DOHH2 (cell line): ENCODE data around the gene SRBD1.

ENCODE experiments used
- H3F3A ChIP-seq: fragments of 200-600 bp; sonication (generic), shearing (Covaris generic); 2 replicates; pipeline ENCODE4 v1.6.0; 2016; ENCODE audit warnings: antibody characterized with exemption, mild to moderate bottlenecking; ENCODE audit not compliant: control insufficient read depth, insufficient read depth
- H3K27ac ChIP-seq: fragments of 200-600 bp; sonication (generic); 2 replicates; pipeline ENCODE4 v1.5.1; 2014; ENCODE audit warnings: low read depth, mild to moderate bottlenecking, low read length, moderate library complexity
- H3K27me3 ChIP-seq: fragments of 200-600 bp; sonication (generic); 2 replicates; pipeline ENCODE4 v1.6.1; 2014; ENCODE audit warnings: mild to moderate bottlenecking, low read length, mixed read lengths; ENCODE audit not compliant: control insufficient read depth
- H3K36me3 ChIP-seq: fragments of 200-600 bp; sonication (generic); 2 replicates; pipeline ENCODE4 v1.6.1; 2014; ENCODE audit warnings: mild to moderate bottlenecking, low read length, moderate library complexity, mixed read lengths; ENCODE audit not compliant: control insufficient read depth
- H3K4me1 ChIP-seq: fragments of 200-600 bp; sonication (generic); 2 replicates; pipeline ENCODE4 v1.6.1; 2014; ENCODE audit warnings: mild to moderate bottlenecking, low read length, mixed read lengths; ENCODE audit not compliant: control insufficient read depth
- H3K4me2 ChIP-seq: fragments of 200-600 bp; sonication (generic); 2 replicates; pipeline ENCODE4 v1.6.0; 2014; ENCODE audit warnings: mild to moderate bottlenecking, low read length, moderate library complexity
- H3K4me3 ChIP-seq: fragments of 200-600 bp; sonication (generic); 2 replicates; pipeline ENCODE4 v1.5.1; 2014; ENCODE audit warnings: mild to moderate bottlenecking, low read length, mixed read lengths
- H3K79me2 ChIP-seq: fragments of 200-600 bp; sonication (generic); 2 replicates; pipeline ENCODE4 v1.6.1; 2014; ENCODE audit warnings: mild to moderate bottlenecking, low read length, mixed read lengths; ENCODE audit not compliant: control insufficient read depth
- H3K9me2 ChIP-seq: fragments of 200-600 bp; sonication (generic); replicated peaks from 2 replicates; pipeline ENCODE4 v1.6.1; 2014; ENCODE audit warnings: mild to moderate bottlenecking, low read length, mixed read lengths; ENCODE audit not compliant: control insufficient read depth
- H3K9me3 ChIP-seq: fragments of 200-600 bp; sonication (generic); 2 replicates; pipeline ENCODE4 v1.6.1; 2014; ENCODE audit warnings: antibody characterized with exemption, low read length, mixed read lengths; ENCODE audit not compliant: control insufficient read depth, insufficient read depth
- H4K20me1 ChIP-seq: fragments of 200-600 bp; sonication (generic); 2 replicates; pipeline ENCODE4 v1.6.0; 2014; ENCODE audit warnings: low read depth, mild to moderate bottlenecking, antibody characterized with exemption, low read length, moderate library complexity; ENCODE audit not compliant: control insufficient read depth, insufficient read depth
- EZH2phosphoT487 ChIP-seq: fragments of 200-600 bp; sonication (generic); IDR thresholded peaks from 2 replicates; pipeline ENCODE4 v1.6.1; 2017; ENCODE audit warnings: borderline replicate concordance, mild to moderate bottlenecking, antibody characterized with exemption, low read length, moderate library complexity, mixed read lengths
- TF ChIP-seq, protein P1 (sequence below): fragments of 200-600 bp; sonication (generic); IDR thresholded peaks from one replicate; pipeline ENCODE4 v1.5.1; 2014; ENCODE audit warnings: antibody characterized with exemption, mild to moderate bottlenecking, low read depth, low read length; ENCODE audit not compliant: poor library complexity, severe bottlenecking

SRBD1 gene

DNA sequence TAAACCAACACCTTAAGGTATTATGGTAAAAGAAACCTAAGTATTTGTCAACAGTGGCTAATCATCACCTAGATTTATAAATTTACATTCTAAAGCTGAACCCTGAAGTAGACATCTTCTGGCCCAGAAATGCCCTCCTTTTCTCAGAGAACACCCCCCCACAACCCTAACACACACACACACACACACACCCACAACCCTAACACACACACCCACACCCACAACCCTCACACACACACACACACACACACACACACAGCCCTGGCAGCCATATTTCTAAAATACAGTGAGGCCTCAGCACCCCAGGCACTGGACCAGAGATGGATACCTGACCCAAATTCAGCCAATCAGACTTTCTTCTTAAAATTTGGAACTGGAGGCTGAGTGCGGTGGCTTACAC is 14.3 kb downstream of the SRBD1 start:
- peaks cover 29% of the 10 kb centered on the region for H3K36me3 ChIP-seq
- TF ChIP-seq, protein P1, sequence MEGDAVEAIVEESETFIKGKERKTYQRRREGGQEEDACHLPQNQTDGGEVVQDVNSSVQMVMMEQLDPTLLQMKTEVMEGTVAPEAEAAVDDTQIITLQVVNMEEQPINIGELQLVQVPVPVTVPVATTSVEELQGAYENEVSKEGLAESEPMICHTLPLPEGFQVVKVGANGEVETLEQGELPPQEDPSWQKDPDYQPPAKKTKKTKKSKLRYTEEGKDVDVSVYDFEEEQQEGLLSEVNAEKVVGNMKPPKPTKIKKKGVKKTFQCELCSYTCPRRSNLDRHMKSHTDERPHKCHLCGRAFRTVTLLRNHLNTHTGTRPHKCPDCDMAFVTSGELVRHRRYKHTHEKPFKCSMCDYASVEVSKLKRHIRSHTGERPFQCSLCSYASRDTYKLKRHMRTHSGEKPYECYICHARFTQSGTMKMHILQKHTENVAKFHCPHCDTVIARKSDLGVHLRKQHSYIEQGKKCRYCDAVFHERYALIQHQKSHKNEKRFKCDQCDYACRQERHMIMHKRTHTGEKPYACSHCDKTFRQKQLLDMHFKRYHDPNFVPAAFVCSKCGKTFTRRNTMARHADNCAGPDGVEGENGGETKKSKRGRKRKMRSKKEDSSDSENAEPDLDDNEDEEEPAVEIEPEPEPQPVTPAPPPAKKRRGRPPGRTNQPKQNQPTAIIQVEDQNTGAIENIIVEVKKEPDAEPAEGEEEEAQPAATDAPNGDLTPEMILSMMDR, result no peak
- no peak for TF ChIP-seq EZH2phosphoT487
- no peak overlapping the region for H3K4me3 ChIP-seq

DNA sequence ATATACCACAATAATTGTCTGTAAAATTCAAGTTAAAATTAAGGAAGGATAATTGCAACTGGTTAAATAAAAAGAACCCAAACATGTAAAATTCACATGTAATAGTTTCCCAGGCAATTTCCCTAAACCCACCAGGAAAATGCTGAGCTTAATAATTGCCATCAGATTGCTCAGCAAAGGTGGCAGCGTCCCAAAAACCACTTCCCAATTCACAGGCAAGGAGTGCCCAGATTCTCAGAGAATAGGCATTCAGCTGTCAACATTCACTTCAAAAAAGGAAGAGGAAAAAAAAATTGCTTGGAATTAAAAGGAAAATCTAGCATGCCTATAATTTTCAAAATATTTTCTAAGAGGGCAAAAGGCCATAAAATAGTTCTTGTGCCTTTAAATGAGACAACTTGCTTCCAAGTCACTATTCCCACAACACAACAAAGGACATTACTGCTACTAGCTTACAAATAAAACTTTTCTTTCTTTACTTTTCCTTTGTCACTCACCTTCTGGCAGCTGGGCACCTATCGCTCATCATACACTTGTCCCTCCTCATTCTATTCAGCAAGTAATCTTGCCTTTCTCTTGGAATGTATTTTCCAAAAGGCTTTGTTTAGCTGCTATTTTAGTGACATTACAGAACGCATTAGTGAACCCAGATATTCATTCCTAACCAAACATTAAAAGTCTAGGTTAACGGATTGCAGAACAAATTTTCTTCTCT is 15.2 kb downstream of the SRBD1 start:
- no peak overlapping the region for H3K4me3 ChIP-seq
- no peaks in the 10 kb centered on the region for H3K9me2 ChIP-seq
- peaks cover 22% of the 10 kb centered on the region for H3K36me3 ChIP-seq
- H3K4me1 ChIP-seq, result no peaks in the 10 kb centered on the region
- H3K79me2 ChIP-seq, result no peaks in the 10 kb centered on the region; the same call in 1 of the 2 replicates
- no peak overlapping the region for H3K27ac ChIP-seq
- H3K9me3 ChIP-seq, result no peaks in the 10 kb centered on the region
- TF ChIP-seq, protein P1, result no peak
- no peak for TF ChIP-seq EZH2phosphoT487
- no peaks in the 10 kb centered on the region for H3K27me3 ChIP-seq
- H3K4me2 ChIP-seq, result no peak overlapping the region
- H4K20me1 ChIP-seq, result no peaks in the 10 kb centered on the region
- H3F3A ChIP-seq, result no peaks in the 10 kb centered on the region

More for the DNA sequence above, 14.3 kb downstream of the SRBD1 start:
- H3K9me2 ChIP-seq, result no peaks in the 10 kb centered on the region
- no peaks in the 10 kb centered on the region for H3K4me1 ChIP-seq
- no peaks in the 10 kb centered on the region for H3F3A ChIP-seq
- no peak overlapping the region for H3K27ac ChIP-seq
- no peaks in the 10 kb centered on the region for H4K20me1 ChIP-seq
- no peak overlapping the region for H3K4me2 ChIP-seq
- no peaks in the 10 kb centered on the region; the same call in 1 of the 2 replicates for H3K79me2 ChIP-seq
- no peaks in the 10 kb centered on the region for H3K9me3 ChIP-seq
- no peaks in the 10 kb centered on the region for H3K27me3 ChIP-seq

DNA sequence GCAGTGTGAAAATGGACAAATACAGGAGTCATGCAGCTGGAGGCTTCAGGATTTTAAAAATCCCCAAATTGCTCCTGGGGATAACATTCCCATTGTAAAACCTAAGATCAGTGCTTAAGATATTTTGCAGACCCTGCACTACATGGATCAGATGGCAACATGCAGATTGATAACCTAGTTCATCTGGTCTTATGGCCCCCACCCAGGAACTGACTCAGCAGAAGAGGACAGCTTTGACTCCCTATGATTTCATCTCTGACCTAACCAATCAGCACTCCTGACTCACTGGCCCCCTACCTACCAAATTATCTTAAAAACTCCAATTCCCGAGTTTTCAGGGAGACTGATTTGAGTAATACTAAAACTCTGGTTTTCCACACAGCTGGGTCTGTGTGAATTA is 20.0 kb downstream of the SRBD1 start:
- no peaks in the 10 kb centered on the region for H3K4me1 ChIP-seq
- no peaks in the 10 kb centered on the region for H3K9me2 ChIP-seq
- peaks cover 4% of the 10 kb centered on the region for H3K36me3 ChIP-seq
- H3K27ac ChIP-seq, result no peak overlapping the region
- H3K4me2 ChIP-seq, result no peak overlapping the region
- TF ChIP-seq, protein P1, result no peak
- no peak for TF ChIP-seq EZH2phosphoT487
- peaks cover 2% of the 10 kb centered on the region; the same call in 1 of the 2 replicates for H3F3A ChIP-seq
- no peak overlapping the region for H3K4me3 ChIP-seq
- no peaks in the 10 kb centered on the region for H4K20me1 ChIP-seq
- H3K9me3 ChIP-seq, result no peaks in the 10 kb centered on the region
- no peaks in the 10 kb centered on the region; the same call in 1 of the 2 replicates for H3K79me2 ChIP-seq
- H3K27me3 ChIP-seq, result no peaks in the 10 kb centered on the region
